ENCODE data around the gene KIAA1191.

DNA sequence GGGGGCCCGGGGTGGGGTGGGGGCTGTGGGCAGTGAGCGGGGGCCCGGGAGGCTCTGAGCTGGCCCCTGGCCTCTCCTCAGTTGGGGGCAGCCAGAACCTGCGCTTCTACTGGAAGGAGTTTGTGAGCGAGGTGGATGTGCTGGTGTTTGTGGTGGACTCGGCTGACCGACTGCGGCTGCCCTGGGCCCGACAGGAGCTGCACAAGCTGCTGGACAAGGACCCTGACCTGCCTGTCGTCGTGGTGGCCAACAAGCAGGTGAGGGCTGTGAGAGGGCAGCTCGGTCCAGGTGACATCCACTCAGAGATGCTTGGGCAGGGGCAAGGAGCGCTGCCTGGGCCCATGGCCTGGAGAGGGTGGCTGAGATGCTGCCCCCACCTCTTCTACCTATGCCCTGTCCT lies 7.2 kb upstream of the KIAA1191 start:
- TF ChIP-seq, protein P1, sequence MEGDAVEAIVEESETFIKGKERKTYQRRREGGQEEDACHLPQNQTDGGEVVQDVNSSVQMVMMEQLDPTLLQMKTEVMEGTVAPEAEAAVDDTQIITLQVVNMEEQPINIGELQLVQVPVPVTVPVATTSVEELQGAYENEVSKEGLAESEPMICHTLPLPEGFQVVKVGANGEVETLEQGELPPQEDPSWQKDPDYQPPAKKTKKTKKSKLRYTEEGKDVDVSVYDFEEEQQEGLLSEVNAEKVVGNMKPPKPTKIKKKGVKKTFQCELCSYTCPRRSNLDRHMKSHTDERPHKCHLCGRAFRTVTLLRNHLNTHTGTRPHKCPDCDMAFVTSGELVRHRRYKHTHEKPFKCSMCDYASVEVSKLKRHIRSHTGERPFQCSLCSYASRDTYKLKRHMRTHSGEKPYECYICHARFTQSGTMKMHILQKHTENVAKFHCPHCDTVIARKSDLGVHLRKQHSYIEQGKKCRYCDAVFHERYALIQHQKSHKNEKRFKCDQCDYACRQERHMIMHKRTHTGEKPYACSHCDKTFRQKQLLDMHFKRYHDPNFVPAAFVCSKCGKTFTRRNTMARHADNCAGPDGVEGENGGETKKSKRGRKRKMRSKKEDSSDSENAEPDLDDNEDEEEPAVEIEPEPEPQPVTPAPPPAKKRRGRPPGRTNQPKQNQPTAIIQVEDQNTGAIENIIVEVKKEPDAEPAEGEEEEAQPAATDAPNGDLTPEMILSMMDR (IDR thresholded peaks at IDR 0.05 in 2 of 3, conservative IDR thresholded peaks at IDR 0.05 in 1 of 3; ENCODE audit: borderline replicate concordance in 1 of 3, insufficient read depth in 1 of 3, low read depth in 2 of 3, low read length in 2 of 3): no peak
- TF ChIP-seq, protein P2, sequence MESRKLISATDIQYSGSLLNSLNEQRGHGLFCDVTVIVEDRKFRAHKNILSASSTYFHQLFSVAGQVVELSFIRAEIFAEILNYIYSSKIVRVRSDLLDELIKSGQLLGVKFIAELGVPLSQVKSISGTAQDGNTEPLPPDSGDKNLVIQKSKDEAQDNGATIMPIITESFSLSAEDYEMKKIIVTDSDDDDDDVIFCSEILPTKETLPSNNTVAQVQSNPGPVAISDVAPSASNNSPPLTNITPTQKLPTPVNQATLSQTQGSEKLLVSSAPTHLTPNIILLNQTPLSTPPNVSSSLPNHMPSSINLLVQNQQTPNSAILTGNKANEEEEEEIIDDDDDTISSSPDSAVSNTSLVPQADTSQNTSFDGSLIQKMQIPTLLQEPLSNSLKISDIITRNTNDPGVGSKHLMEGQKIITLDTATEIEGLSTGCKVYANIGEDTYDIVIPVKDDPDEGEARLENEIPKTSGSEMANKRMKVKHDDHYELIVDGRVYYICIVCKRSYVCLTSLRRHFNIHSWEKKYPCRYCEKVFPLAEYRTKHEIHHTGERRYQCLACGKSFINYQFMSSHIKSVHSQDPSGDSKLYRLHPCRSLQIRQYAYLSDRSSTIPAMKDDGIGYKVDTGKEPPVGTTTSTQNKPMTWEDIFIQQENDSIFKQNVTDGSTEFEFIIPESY (IDR thresholded peaks at IDR 0.05; ENCODE audit: extremely low read depth, insufficient replicate concordance, low read length): no peak
- no peak for TF ChIP-seq POLR2AphosphoS5 (IDR thresholded peaks at IDR 0.05; ENCODE audit: low read depth, low read length)
- TF ChIP-seq, protein P3, sequence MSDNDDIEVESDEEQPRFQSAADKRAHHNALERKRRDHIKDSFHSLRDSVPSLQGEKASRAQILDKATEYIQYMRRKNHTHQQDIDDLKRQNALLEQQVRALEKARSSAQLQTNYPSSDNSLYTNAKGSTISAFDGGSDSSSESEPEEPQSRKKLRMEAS (IDR thresholded peaks at IDR 0.05): no peak
- TF ChIP-seq ZFX (IDR thresholded peaks at IDR 0.05): no peak
- no peak for TF ChIP-seq POLR2A (IDR thresholded peaks at IDR 0.05; ENCODE audit: borderline replicate concordance, extremely low read depth, insufficient read depth, insufficient read length)
- TF ChIP-seq JUND (IDR thresholded peaks at IDR 0.05): no peak
